Sigmoid colon (tissue), 7 donors: Measurements from ENCODE around the gene XYLT2. TPM values are rescaled to one million over a fixed set of nuclear protein-coding genes. Genes with fewer than 3 reads are reported as not detected.
"Not testable (repeated sequence)": the region's sequence is repeated elsewhere in the genome, so short reads cannot be mapped to it uniquely, and the experiment has no call there.

Source experiments
- DNase-seq: peaks from one replicate; pipeline ENCODE4 v3.0.0-alpha.2; 2019
- H3K27ac ChIP-seq, 4 donors: fragments of 200-600 bp; sonication (generic); one replicate each; pipeline ENCODE4 v1.5.1; 2016 to 2019; ENCODE audit warnings: mild to moderate bottlenecking in 1 of 4
- H3K27me3 ChIP-seq, 3 donors: fragments of 200-600 bp; sonication (generic); one replicate each; pipeline ENCODE4 v1.5.1; 2019; ENCODE audit warnings: mild to moderate bottlenecking in 1 of 3
- H3K36me3 ChIP-seq, 4 donors: fragments of 200-600 bp; sonication (generic); one replicate each; pipeline ENCODE4 v1.5.1; 2016 to 2019
- H3K4me1 ChIP-seq, 4 donors: fragments of 200-600 bp; sonication (generic); one replicate each; pipeline ENCODE4 v1.5.1; 2017 to 2019
- H3K4me3 ChIP-seq, 4 donors: fragments of 200-600 bp; sonication (generic); one replicate each; pipeline ENCODE4 v1.5.1; 2017 to 2019; ENCODE audit warnings: mild to moderate bottlenecking in 2 of 4, moderate library complexity in 1 of 4
- H3K9me3 ChIP-seq, 4 donors: fragments of 200-600 bp in 3 of 4; sonication (generic) in 3 of 4; one replicate each; pipeline versions ENCODE4 v1.5.1 to v1.6.1; 2013 to 2019
- EP300 ChIP-seq, 4 donors: sonication (generic); formaldehyde crosslinking; IDR thresholded peaks; one replicate each; pipeline ENCODE4 v1.6.1; 2017; ENCODE audit warnings: antibody characterized with exemption in 4 of 4
- POLR2A ChIP-seq, 2 donors: fragments of 450-650 bp; IDR thresholded peaks; one replicate each; pipeline ENCODE4 v1.6.1; 2016; ENCODE audit warnings: antibody characterized with exemption in 2 of 2, mild to moderate bottlenecking in 2 of 2, moderate library complexity in 2 of 2
- POLR2AphosphoS5 ChIP-seq, 4 donors: sonication (generic); formaldehyde crosslinking; IDR thresholded peaks; one replicate each; pipeline ENCODE4 v1.6.1; 2017; ENCODE audit warnings: antibody characterized with exemption in 4 of 4
- WGBS, 2 donors: extraction: QIAGEN DNeasy Blood & Tissue Kit; methylation state at CpG; one replicate each; pipeline ENCODE4 v1.1.7; 2013; 5-methylcytosine and 5-hydroxymethylcytosine counted together
- intact Hi-C: fragments of 100-400 bp; cut with DNase I; formaldehyde crosslinking; loops from one replicate; pipeline ENCODE4 v1.15.1; 2023
- polyA plus RNA-seq, 3 donors: library from polyadenylated mRNA; stranded (reverse); fragments of 200-250 nt; gene quantifications; one replicate each; pipeline ENCODE4 v1.2.3, GENCODE V29; 2013
- total RNA-seq, 4 donors: library from RNA; depleted of rRNA; stranded (reverse); fragments of >200 nt; gene quantifications; one replicate each; pipeline ENCODE4 v1.1.0, GENCODE V29; 2016
- TF ChIP-seq, protein P1 (sequence below), 4 experiments: fragments of 450-650 bp in 3 of 4; fragments of 200-600 bp in 1 of 4; IDR thresholded peaks; one replicate each; pipeline ENCODE4 v1.5.1; 2016 to 2019; ENCODE audit warnings: antibody characterized with exemption in 4 of 4, mild to moderate bottlenecking in 3 of 4, moderate library complexity in 2 of 4
- donor health status: healthy with polysubstance abuse.
- donor health status: Bipolar disorder and iron deficiency.
- donor health status: healthy.

XYLT2 gene
- total and polyA plus RNA-seq, 7 donors, result 1.8 to 27.4 (median 16.2) TPM

DNA sequence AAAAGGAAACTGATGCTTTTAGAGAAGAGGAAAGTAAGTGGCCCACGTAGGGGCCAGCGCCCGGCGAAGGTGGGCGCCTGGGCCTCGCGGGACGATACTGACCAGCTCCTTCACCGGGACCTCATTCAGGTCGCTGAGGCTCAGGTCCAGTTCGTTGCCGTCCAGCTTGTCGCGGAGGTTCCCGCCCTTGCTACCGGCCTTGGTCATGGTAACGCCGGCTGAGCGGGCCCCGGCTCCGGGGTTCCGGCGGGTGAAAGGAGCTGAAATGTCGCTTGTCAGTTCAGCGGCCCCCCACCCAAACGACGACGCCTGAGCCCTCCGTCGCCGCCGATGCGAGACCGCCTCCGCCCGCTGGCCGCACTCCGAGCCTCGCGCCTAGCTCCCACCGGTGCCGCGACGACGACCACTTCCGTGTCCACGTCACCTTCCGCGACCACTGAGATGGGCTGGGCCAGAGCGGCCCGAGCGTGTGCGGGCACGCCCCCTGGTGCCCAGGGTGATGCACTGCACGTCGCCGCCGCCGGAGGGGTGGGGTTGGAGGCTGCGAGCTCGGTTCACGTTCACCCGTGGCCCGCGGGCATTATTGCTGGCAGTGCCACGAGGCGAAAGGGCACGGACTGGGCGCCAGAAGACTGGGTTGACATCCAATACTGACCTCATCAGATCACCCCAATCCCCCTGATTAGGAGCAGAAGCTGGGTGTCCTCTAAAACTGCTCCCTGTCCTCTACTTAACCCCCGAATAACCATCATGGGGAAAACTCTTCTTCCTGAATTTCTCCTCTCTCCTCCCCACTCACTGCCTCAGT lies 51.4 kb downstream of the XYLT2 start, which contains the start of gene LRRC59:
Gene LRRC59, minus strand, starts transcription at position 413 of the 808 bp plus-strand sequence. Its CDS starts 206 bp downstream, at position 207.
- intact Hi-C loops, result no loop called here
- no peaks in the 10 kb centered on the region for H3K27me3 ChIP-seq
- peaks cover 0 to 28% (median 24%) of the 10 kb centered on the region in 4 donors for H3K4me1 ChIP-seq
- peak; percentile 93 for DNase-seq
- H3K4me3 ChIP-seq, result peak within 1 kb of the TSS; percentile 68 to 97 (median 78)
- TF ChIP-seq, protein P1, sequence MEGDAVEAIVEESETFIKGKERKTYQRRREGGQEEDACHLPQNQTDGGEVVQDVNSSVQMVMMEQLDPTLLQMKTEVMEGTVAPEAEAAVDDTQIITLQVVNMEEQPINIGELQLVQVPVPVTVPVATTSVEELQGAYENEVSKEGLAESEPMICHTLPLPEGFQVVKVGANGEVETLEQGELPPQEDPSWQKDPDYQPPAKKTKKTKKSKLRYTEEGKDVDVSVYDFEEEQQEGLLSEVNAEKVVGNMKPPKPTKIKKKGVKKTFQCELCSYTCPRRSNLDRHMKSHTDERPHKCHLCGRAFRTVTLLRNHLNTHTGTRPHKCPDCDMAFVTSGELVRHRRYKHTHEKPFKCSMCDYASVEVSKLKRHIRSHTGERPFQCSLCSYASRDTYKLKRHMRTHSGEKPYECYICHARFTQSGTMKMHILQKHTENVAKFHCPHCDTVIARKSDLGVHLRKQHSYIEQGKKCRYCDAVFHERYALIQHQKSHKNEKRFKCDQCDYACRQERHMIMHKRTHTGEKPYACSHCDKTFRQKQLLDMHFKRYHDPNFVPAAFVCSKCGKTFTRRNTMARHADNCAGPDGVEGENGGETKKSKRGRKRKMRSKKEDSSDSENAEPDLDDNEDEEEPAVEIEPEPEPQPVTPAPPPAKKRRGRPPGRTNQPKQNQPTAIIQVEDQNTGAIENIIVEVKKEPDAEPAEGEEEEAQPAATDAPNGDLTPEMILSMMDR (IDR thresholded peaks at IDR 0.05), result peak; percentile 91 to 95 (median 92)
- TF ChIP-seq EP300 (IDR thresholded peaks at IDR 0.05), result no peak
- peak; percentile 60 to 67 for TF ChIP-seq POLR2A (IDR thresholded peaks at IDR 0.05)
- peak; percentile 86 to 96 (median 92) for TF ChIP-seq POLR2AphosphoS5 (IDR thresholded peaks at IDR 0.05)
- H3K36me3 ChIP-seq, result peaks cover 0 to 27% (median 23%) of the 10 kb centered on the region in 4 donors
- H3K9me3 ChIP-seq, result no peaks in the 10 kb centered on the region
- H3K27ac ChIP-seq, result peak within 1 kb of the TSS; percentile 80 to 82 (median 82)
- WGBS, 2 donors, result 0 to 1% methylated on average over 70 of the region's 70 CpGs

DNA sequence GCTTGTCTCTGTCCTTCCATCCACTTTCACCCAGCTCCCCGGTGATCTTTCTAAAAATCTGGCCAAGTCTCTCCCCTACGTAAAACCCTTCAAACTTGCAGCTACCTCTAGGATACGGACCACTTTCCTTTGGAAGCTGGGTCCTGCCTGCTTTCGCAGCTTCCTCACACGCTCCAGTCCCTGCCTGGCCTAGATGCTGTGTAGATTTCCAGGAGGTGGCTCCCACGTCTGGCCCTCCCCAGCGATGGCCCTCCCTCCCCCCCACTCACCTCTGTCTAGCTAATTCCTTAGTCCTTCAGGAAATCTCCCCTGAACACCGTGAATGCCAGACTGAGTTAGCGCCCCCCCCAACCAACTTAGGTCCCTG lies 52.0 kb downstream of the XYLT2 start:
- H3K36me3 ChIP-seq, result peaks cover 0 to 21% (median 17%) of the 10 kb centered on the region in 4 donors
- peaks cover 0 to 28% (median 24%) of the 10 kb centered on the region in 4 donors for H3K4me1 ChIP-seq
- intact Hi-C loops, result no loop called here
- H3K4me3 ChIP-seq, result peak overlapping the region; percentile 68 to 97 (median 78)
- no peaks in the 10 kb centered on the region for H3K9me3 ChIP-seq
- H3K27me3 ChIP-seq, result no peaks in the 10 kb centered on the region
- no peak for DNase-seq
- no peak for TF ChIP-seq POLR2AphosphoS5 (IDR thresholded peaks at IDR 0.05)
- no peak for TF ChIP-seq EP300 (IDR thresholded peaks at IDR 0.05)
- TF ChIP-seq, protein P1 (IDR thresholded peaks at IDR 0.05), result no peak
- no peak for TF ChIP-seq POLR2A (IDR thresholded peaks at IDR 0.05)
- H3K27ac ChIP-seq, result peak overlapping the region in 2 of 4 donors; percentile 80 to 81
- 65 to 70% methylated on average over 9 of the region's 9 CpGs for WGBS, 2 donors

DNA sequence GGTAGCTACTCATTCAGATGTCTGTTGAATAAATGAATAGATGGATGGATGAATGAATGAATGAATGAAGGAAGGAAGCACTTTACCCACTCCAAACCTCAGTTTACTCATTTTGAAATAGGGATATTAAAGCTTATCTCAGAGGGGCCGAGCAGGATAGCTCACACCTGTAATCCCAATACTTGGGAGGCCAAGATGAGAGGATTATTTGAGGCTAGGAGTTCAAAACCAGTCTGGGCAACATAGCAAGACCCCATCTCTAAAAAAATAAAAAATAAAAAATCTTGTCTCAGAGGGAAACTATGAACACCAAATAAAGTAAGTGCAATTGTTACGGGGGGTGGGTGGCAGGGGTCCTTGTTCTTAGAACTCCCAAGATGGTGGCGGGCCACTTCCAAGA lies 52.7 kb downstream of the XYLT2 start:
- intact Hi-C loops, H3K27ac ChIP-seq, H3K27me3 ChIP-seq, DNase-seq, H3K9me3 ChIP-seq, H3K4me3 ChIP-seq: not testable (repeated sequence)
- 94 to 99% methylated on average over 3 of the region's 3 CpGs for WGBS, 2 donors
- peaks cover 0 to 13% (median 10%) of the 10 kb centered on the region in 4 donors for H3K36me3 ChIP-seq
- H3K4me1 ChIP-seq, result peaks cover 0 to 28% (median 24%) of the 10 kb centered on the region in 4 donors

DNA sequence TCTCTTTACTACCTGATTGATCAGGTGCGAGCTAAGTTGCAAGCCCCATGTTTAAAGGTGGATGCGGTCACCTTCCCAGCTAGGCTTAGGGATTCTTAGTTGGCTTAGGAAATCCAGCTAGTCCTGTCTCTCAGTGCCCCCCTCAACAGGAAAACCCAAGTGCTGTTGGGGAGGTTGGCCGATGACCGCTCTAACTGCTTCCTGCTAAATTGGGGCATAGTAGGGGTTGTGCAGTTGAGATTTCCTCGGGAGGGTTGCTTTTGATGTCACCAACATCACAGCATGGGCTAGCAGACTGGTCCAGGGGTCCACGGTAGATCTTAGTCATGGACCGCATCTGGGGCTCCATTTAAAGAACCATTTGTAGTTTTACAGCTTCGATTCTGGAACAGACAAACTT lies 53.7 kb downstream of the XYLT2 start:
- H3K4me3 ChIP-seq, H3K36me3 ChIP-seq, H3K27me3 ChIP-seq, DNase-seq, H3K9me3 ChIP-seq, intact Hi-C loops, H3K27ac ChIP-seq: not testable (repeated sequence)
- H3K4me1 ChIP-seq, result peaks cover 0 to 28% (median 24%) of the 10 kb centered on the region in 4 donors
- 95 to 97% methylated on average over 8 of the region's 8 CpGs for WGBS, 2 donors

DNA sequence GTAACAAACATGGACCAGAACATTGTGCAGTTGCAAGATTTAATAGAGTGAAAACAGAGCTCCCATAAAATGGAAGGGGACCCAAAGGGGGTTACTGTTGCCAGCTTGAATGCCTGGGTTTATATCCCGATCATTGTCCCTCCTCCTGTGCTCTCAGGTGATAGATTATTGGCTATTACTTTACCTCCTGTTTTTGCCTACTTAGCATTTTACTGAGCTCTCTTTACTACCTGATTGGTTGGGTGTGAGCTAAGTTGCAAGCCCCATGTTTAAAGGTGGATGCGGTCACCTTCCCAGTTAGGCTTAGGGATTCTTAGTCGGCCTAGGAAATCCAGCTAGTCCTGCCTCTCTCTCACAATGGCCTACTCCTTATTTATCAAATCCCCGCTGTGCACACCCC lies 59.4 kb downstream of the XYLT2 start:
- intact Hi-C loops, H3K4me3 ChIP-seq, H3K36me3 ChIP-seq, H3K4me1 ChIP-seq, H3K27me3 ChIP-seq, H3K9me3 ChIP-seq, DNase-seq, H3K27ac ChIP-seq: not testable (repeated sequence)
- 89 to 98% methylated on average over 4 of the region's 4 CpGs for WGBS, 2 donors

DNA sequence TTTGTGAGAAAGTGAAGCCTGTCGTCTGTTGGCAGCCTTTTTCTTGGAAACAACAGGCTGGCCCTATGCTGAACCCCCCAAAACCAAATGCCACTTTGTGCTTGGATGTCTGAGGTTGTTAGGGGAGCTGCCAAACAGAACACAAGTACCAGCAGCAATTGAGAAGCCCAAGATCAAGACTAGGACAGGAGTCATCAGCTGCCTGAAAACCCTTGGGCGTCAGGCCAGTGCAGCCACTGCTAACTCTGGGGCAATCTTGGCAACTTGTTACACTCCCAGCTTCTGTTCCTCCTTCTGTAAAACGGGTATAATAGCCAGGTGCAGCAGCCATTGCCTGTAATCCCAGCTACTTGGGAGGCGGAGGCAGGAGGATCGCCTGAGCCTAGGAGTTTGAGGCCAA lies 60.7 kb downstream of the XYLT2 start:
- TF ChIP-seq, protein P1 (IDR thresholded peaks at IDR 0.05), result no peak
- TF ChIP-seq EP300 (IDR thresholded peaks at IDR 0.05) (no peak), POLR2A (IDR thresholded peaks at IDR 0.05) (no peak), POLR2AphosphoS5 (IDR thresholded peaks at IDR 0.05) (no peak)
- WGBS, 2 donors, result 80 to 81% methylated on average over 5 of the region's 5 CpGs
- Histone ChIP-seq H3K9me3 (no peaks in the 10 kb centered on the region), H3K27me3 (no peaks in the 10 kb centered on the region), H3K4me3 (no peak overlapping the region), H3K27ac (no peak overlapping the region), H3K36me3 (no peaks in the 10 kb centered on the region), H3K4me1 (no peaks in the 10 kb centered on the region)
- no peak for DNase-seq
- intact Hi-C loops, result no loop called here
